Left ventricle myocardium superior (tissue), 1 donor: ENCODE results near the gene ASB18. TPM values are rescaled to one million over a fixed set of nuclear protein-coding genes. Genes with fewer than 3 reads are reported as not detected.
A peak's percentile ranks its signal among the peaks of the same experiment; 100 is the strongest.

Experiments
- ATAC-seq: fragments of 200-7000 bp; cut with Tn5 transposase; one replicate; pipeline ENCODE4 v1.9.1; 2020; ENCODE audit warnings: mild to moderate bottlenecking, moderate library complexity
- DNase-seq: peaks from one replicate; pipeline ENCODE4 v3.0.0-alpha.2; 2020
- intact Hi-C: fragments of 100-400 bp; cut with micrococcal nuclease; formaldehyde crosslinking; loops from one replicate; pipeline ENCODE4 v1.11.0; 2022
- total RNA-seq: library from RNA; stranded (reverse); fragmentation: NEBNext Ultra II Directional; extraction: Animal tissue kit (Norgen Biotek cat#: 25700); gene quantifications from one replicate; pipeline ENCODE4 v1.2.1, GENCODE V29; 2021
- donor health status: DM: no; HTN: yes; CAD: no; lungs with severe emphysema.

Gene ASB18
- total RNA-seq, 1 donor from 2014 or later = 3.8 TPM

DNA sequence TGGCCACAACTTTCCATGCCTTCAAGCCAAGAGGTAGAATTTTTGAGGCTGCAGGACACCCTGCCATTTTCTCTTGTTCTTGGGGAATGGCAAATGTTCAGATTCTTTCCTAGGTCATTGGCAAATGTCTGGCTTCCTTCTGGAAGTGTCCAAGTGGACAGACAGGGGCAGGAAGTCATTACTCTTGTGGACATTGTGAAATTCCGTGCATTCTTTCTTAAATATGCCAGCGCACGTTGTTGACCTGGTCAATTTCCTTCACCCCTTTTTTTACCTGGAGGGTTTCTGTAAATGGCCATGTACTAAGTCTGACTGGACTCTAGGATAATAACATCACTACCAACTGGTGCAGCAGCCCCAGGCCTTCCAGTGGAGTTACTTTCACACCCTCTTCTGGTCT is 13.9 kb downstream of the ASB18 start:
- intact Hi-C loops = no loop called here
- no peak for ATAC-seq
- no peak for DNase-seq

DNA sequence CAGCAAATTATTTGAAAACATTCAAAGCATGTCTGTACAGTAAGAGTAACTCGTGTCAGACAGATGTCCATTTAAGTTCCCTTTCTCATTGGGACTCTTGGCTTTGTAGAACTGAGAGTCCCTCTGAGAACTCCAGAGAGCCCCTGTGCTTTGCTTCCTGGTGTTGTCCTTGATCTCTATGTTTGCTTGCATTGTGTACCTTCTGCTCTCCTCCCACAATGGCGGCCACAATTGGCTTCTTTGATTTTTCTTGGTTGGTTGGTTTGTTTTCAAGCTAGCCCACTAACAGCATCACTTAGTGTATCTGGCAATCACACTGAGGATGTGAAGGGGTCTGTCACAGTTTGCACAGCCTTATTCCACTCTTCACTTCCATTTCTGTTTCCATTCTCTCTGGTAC is 15.1 kb downstream of the ASB18 start:
- intact Hi-C loops = no loop called here
- DNase-seq (no peak), ATAC-seq (no peak)

- intact Hi-C loops = no loop called here
- ATAC-seq = peak; percentile 80
- DNase-seq = no peak
Observed at GRCh38 chr2:236246711-236247246, 17.4 kb downstream of the ASB18 start.

- intact Hi-C loops = no loop called here
- no peak for DNase-seq
- no peak for ATAC-seq
Observed at GRCh38 chr2:236244256-236244655, 19.9 kb downstream of the ASB18 start.

DNA sequence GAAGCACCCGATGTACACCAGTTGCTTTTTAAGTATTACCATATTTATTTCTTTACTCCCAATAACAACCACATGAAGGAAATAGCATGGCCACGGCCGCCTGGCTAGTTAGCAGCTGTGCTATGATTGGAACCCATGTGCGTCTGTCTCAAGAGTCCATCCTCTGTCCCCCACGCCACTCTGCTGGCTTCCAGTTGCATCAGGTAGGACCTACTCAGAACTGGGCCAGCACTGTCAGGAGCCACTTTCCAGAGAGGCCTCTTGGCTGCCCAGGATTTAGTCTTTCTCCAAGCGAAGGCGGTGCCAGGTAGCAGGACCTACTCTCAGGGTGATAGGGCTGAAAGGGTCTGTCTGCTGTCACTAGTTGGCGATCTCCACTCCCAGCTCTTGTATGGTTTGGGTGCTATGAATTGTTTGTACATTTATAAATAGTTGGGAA is 22.1 kb downstream of the ASB18 start:
- intact Hi-C loops = no loop called here
- DNase-seq (no peak), ATAC-seq (no peak)

DNA sequence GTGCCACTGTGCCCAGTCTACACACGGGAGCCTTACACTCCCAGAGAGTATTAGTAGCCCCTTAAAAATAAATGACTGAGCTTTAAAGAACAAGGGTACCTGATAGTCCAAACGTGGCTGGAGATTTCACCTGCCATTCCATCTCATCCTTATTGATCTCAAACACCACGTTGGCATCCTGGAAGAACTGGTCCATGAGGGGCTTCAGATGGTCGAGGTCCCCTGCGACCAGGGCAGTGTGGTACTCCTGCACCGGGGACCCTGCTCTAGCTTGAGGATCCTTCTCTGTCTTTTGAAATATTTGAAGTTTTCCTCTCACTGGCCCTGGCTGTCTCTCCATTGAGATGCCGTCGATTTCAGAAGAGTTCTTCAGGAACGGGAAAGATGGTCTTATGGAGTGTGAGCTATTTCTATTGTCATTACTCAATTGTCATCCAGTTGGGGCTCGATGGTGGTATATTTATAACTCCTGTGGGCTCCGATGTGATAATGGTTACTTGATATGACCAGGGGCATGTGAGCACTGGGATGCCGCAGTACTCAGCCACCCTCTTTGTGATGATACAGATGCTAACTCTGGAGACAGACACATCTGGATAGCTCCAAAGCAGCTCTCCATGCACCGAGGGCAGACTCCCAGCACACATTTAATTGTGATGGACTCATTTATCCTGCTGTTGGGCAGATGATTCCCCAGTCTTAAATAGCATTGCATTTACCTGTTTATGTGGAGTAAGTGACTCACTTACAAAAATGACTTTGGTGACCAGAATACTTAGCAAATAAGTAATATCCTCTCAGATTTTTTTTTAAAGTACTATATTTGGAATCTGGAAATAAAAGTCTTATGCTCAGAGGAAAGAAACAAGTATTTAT is 22.8 kb downstream of the ASB18 start:
- no peak for DNase-seq
- peak; percentile 42 for ATAC-seq
- intact Hi-C loops = no loop called here

DNA sequence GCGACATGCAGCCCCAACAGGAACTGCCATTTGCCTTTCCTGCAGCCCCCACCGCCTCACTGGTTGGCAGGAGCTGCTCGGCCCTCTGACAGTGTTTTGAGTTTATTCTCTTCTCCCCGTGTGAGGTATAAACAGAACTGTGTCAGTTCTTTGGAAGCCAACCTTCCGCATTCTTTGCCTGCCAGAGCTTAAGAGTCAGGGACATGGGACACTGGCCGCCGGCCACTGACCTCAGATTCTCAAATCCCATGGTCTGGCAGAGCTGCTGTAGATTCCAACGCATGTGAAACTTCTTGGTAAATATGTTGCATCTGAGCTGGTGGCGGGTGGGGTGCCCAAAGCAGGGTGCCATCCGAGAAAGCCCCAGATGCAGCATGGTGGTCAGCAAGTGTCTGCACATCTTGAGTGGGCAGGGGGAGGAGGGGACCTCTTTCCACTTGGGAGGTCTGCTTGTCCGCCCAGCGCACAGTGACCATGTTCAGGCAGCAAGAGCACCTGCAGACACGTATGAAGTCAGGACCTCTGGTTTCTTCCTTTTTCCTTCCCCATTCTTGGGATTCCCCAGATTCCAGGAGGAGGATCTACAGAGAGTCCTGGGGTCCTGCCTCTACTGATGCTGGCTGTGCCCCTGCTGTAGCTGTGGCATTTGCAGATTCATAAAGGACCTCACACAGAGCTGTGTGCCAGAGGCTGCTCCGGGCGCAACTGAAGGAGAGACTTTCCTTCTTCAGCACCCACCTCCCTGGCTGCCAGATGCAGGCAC is 23.8 kb downstream of the ASB18 start:
- ATAC-seq (peak; percentile 85), DNase-seq (peak; percentile 85)
- intact Hi-C loops = no loop called here

GRCh38 chr2:236239276-236240065 is 24.7 kb downstream of the ASB18 start:
- intact Hi-C loops = no loop called here
- peak; percentile 29 for ATAC-seq
- DNase-seq = no peak

DNA sequence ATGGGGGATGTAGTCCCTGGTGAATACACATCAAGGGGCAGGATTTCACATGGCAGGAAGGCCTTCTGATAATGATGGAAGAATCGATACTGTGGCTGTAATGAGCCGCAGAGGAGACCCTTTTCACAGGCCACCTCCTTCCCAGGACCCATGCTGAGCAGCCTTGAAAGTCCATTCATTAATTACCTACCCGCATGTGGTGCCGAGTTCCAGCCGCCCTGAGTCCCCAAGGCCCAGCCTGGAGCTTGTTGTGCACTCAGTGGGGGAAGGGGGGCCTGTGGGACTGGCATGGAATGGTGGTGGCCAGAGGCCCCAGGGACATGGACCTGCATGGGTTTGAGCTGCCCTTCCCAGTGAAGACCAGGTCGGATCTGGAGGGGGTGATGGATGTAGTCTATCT is 25.5 kb downstream of the ASB18 start:
- ATAC-seq (no peak), DNase-seq (no peak)
- intact Hi-C loops = no loop called here

DNA sequence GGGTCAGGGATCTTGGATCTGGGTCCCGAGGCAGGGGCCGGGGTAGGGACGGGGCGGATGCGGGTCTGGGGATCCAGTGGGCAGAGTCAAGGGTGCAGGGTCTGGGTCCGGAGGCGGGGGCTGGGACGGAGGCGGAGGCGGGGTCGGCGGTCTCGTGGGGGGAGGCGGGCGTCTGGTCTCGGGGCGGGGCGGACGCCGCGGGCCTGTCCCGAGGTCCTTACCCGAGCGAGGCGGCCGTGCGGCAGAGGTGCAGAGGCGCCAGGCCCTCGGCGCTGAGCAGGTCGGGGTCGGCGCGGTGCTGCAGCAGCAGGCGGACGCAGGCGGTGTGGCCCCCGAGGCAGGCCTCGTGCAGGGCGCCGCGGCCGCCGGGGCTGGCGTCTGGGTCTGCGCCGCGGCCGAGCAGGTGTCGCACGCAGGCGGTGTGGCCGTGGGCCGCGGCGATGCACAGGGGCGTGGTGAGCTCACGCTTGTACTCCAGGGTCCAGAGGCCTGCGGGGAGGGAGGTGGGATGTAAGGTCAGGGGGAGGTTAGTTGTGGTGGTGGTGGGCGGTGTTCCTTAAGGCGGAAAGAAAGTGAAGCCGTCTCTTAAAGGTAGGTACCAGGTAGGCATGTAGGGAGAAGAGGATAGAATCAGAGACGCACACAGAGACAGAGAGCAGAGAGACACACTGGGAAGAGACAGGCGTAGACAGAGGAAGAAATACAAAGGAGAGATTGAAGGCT is 26.6 kb downstream of the ASB18 start:
- peak; percentile 49 for DNase-seq
- intact Hi-C loops = no loop called here
- peak; percentile 8 for ATAC-seq

GRCh38 chr2:236236559-236237452 is 27.4 kb downstream of the ASB18 start:
- DNase-seq = peak; percentile 37
- no peak for ATAC-seq
- intact Hi-C loops = no loop called here

DNA sequence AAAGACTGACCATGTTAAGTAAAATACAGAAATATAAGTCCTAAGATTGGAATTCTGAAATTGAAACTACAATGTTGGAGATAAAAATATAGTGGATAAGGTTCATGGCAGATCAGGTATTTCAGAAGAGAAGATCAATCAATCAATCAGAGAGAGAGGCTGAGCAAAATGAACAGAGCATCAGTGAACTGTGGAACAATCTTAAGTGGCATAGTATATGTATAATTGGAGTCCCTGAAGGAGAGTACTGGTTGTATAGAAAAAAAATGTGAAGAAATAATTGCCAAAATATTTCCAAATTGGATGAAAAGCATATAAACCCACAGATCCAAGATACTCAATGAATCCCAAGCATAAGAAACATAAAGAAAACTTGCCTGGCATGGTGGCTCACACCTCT is 35.0 kb downstream of the ASB18 start:
- no peak for ATAC-seq
- intact Hi-C loops = no loop called here
- no peak for DNase-seq

- intact Hi-C loops = no loop called here
- ATAC-seq = no peak
- no peak for DNase-seq
Observed at GRCh38 chr2:236223675-236224074, 40.5 kb downstream of the ASB18 start.

DNA sequence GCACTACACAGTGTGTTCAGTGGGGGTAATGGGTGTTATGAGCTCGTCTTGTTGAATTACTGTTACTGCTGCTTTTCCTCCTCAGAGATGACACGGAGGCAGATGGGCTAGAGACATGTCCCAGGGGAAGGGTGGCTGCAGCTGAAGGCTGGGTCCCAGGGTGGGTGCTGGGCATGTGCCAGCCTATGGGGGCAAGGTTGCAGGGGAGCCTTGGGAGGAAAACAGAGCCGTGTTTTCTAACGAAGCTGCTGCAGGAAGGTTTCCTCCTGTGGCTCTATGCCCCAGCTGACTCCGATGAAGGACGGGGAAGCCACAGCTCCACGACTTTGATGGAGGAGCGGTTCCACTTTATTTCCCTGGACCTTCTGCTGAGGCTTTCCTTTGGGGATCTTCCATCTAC is 42.4 kb downstream of the ASB18 start:
- intact Hi-C loops = no loop called here
- ATAC-seq = no peak
- no peak for DNase-seq

DNA sequence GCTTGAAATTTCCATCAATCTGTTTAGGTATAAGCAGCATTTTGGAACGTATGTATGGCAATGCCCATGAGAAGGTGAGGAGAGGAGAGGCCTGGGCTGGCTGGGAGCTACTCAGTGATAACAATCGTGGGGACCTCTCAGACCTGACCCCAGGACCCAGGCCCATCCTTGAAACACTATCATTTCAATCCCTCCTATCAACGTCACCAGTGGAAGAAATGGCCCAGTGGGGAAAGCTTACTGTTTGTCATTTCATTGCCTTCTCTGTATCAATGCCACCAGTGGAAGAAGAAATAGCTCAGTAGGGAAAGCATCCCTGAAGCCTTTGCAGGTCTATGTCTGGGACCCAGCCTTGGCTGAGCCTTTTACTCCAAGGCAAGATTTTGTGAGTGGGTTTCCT is 44.8 kb downstream of the ASB18 start:
- intact Hi-C loops = no loop called here
- DNase-seq (no peak), ATAC-seq (no peak)

DNA sequence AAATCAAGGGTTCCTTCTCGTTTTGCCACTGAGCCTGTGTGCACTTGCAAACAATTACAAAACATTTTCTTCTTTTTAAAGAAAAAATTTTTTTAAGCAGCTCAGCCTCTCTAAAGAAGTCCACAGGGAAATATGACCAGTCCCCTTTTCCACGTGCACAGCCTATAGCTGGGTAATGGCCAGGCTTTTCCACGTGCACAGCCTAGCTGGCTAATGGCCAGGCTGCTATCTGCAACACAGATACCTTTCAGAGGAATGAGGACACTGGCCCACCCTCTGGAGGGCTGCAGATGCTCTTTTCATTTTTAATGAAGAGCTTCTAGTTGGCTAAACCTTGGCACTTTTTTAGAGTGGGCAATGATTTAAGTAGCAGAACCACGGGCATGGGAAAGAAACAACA is 46.3 kb downstream of the ASB18 start:
- DNase-seq (no peak), ATAC-seq (no peak)
- intact Hi-C loops = no loop called here

DNA sequence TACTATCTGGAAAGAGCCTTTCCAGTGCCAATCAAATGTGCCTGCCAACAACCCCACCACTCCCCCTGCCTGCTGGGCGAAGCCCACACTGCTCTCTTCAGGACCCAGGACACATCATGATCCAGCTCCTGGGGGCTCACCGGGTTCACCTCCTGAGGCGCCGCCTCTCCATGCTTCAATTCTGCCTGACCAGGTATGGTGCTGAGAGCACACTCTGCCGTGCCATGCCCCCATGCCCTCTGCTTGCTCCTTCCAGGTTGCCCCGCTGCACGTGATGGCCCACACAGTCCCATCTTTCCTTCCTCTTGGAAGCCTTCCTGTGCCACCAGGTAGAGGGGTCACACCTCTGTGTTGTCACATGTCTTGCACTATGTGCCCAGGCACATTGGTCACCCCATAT is 47.5 kb downstream of the ASB18 start:
- ATAC-seq (no peak), DNase-seq (no peak)
- intact Hi-C loops = no loop called here

DNA sequence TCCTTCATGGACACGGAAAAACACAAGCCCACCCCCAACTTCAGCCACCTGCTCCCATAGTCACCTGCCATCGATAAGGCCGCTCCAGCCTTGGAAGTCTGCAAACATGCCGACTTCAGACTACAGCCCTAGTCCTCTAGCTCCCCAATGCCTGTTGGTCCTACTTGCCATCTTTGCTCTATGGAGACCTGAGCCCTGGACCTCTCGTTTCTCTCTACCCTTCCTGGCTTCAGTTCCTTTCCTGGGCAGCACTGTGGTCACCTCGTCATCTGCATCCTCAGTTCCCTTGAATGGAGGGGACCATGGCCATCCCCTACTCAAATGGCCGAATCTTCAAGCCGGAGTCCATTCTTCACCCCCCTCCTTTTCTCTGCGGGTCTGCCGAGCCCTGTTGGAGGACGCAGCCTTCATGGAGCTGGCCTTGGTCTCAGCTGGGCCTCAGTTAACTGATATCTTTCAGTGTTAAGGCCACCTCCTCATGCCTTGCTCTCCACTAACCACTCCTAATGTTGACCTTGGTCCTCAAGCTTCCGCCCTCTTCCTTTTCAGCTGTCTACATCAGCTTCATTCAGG is 48.4 kb downstream of the ASB18 start:
- intact Hi-C loops = no loop called here
- DNase-seq (no peak), ATAC-seq (no peak)
